ENCODE data around the gene TIA1.
"Not testable (repeated sequence)": the region's sequence is repeated elsewhere in the genome, so short reads cannot be mapped to it uniquely, and the experiment has no call there.

TIA1 gene

DNA sequence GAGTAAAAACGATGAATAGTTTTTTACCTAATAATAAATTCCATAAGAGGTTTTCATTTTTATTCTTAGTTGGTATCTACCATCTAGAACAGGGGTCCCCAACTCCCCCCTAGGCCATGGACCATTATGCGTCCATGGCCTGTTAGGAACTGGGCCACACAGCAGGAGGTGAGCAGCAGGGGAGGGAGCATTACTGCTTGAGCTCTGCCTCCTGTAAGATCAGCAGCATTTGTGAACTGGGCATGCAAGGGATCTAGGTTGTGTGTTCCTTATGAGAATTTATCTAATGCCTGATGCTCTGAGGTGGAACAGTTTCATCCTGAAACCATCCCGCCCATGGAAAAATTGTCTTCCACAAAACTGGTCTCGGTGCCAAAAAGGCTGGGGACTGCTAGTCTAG lies 5.9 kb downstream of the TIA1 start:
- TF ChIP-seq, protein P1, sequence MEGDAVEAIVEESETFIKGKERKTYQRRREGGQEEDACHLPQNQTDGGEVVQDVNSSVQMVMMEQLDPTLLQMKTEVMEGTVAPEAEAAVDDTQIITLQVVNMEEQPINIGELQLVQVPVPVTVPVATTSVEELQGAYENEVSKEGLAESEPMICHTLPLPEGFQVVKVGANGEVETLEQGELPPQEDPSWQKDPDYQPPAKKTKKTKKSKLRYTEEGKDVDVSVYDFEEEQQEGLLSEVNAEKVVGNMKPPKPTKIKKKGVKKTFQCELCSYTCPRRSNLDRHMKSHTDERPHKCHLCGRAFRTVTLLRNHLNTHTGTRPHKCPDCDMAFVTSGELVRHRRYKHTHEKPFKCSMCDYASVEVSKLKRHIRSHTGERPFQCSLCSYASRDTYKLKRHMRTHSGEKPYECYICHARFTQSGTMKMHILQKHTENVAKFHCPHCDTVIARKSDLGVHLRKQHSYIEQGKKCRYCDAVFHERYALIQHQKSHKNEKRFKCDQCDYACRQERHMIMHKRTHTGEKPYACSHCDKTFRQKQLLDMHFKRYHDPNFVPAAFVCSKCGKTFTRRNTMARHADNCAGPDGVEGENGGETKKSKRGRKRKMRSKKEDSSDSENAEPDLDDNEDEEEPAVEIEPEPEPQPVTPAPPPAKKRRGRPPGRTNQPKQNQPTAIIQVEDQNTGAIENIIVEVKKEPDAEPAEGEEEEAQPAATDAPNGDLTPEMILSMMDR (IDR thresholded peaks at IDR 0.05; ENCODE audit: borderline replicate concordance, insufficient read depth, low read depth, low read length) = no peak
- H3K4me3 ChIP-seq (ENCODE audit: low read depth, low read length) = no peak overlapping the region

DNA sequence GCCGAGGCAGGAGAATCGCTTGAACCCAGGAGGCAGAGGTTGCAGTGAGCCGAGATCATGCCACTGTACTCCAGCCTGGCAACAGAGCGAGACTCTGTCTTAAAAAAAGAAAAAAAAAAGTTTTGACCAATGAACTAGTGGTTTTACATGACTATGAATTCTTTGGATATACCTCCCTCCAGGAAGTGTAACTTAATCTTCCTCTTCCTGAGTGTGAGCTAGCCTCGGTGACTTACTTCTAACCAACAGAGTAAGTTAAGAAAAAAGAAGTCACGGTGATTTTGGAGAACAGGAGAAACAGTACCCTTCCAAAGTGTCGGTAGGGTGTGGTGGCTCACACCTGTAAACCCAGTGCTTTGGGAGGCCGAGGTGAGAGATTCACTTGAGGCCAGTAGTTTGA lies 7.1 kb downstream of the TIA1 start:
- no peak overlapping the region for H3K4me3 ChIP-seq (ENCODE audit: low read depth, low read length)
- TF ChIP-seq, protein P1 (IDR thresholded peaks at IDR 0.05; ENCODE audit: borderline replicate concordance, insufficient read depth, low read depth, low read length) = no peak

DNA sequence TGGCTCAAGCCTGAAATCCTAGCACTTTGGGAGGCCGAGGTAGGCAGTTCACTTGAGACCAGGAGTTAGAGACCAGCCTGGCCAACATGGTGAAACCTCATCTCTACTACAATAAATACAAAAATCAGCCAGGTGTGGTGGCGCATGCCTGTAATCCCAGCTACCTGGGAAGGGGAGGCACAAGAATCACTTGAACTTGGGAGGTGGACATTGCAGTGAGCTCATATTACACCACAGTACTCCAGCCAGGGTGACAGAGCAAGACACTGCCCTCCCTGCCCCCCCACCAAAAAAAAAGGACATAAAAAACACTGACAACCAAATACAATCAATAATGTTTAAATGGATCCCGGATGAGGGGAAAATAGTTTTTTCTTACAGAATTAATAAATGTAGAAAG lies 7.8 kb downstream of the TIA1 start:
- TF ChIP-seq, protein P1 (IDR thresholded peaks at IDR 0.05; ENCODE audit: borderline replicate concordance, insufficient read depth, low read depth, low read length) = no peak
- H3K4me3 ChIP-seq (ENCODE audit: low read depth, low read length) = no peak overlapping the region

DNA sequence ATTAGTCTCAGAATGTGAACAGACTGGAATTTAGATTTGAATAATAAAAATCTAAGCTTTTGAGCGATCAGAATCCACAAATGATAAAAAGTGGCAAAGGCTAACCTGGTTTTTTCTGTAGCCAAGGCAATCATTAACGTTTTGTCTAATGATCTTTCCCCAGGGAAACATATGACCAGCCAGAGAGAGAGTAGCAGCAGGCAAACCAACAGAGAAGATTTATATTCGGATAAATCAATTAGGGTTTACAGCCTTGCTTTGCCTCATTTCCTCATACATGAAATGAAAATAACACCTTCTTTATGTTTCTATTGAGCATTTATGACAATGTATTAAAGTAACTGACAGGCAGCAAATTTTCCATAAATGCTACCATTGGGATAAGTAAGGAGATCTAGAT lies 14.5 kb downstream of the TIA1 start:
- H3K4me3 ChIP-seq (ENCODE audit: low read depth, low read length) = no peak overlapping the region
- TF ChIP-seq, protein P1 (IDR thresholded peaks at IDR 0.05; ENCODE audit: borderline replicate concordance, insufficient read depth, low read depth, low read length) = no peak

DNA sequence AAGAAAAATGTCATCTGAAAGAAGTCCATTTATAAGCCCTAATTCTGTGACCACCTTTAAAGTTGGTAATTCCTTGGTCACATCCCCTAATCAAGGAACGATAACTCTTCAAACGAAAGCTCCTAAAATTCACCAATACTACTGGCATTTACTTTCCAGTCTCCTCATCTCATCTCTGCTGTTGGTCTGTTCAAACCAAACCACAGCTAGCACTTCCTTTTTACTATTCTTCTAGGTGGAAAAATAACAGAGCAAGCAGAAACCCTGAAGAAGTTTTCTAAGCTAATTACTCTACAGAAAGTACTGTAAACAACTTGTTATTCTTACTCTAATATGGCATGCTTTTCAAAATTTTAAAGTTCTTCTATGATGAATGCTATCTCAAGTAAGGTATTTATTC lies 21.6 kb downstream of the TIA1 start:
- no peak overlapping the region for H3K4me3 ChIP-seq (ENCODE audit: low read depth, low read length)

DNA sequence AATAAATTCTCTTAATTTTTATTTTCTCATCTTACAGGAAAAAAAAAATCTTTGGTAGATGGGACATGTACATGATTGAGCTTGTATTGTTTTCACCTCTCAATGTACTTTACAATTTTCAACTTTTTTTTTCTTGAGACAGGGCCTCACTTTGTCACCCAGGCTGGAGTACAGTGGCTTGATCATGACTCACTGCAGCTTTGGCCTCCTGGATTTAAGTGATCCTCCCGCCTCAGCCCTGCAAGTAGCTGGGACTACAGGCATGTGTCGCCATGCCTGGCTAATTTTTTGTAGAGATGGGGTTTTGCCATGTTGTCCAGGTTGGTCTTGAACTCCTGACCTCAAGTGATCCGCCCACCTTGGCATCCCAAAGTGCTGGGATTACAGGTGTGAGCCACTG lies 25.1 kb downstream of the TIA1 start:
- H3K4me3 ChIP-seq (ENCODE audit: low read depth, low read length) = not testable (repeated sequence)

More for the DNA sequence above, 21.6 kb downstream of the TIA1 start:
- TF ChIP-seq, protein P1 (IDR thresholded peaks at IDR 0.05; ENCODE audit: borderline replicate concordance, insufficient read depth, low read depth, low read length) = no peak

DNA sequence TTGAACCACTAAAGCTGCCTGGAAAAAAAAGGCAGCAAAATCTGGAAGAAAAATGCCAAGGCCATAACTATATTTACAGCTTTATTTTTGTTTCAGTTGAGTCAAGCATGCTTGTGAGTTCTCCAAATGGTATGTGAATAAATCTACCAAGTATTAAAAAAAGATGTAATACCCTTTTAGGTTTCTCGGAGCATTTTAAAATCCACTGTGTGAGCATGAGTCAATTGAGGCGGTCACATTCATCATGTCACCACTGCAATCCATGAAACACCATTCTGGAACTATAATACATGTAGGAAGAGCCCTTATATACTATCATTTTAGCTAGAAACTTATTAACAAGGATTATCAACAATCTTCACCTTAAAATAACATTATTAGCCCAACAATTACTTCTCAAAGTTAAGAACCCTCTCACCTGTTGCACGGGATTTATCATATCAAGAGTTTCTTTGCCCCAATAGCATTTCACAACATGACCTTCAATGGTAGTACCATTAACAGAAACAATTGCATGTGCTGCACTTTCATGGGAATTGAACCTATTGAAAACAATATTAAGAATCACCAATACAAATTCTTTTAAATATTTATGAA lies 33.4 kb downstream of the TIA1 start:
- H3K4me3 ChIP-seq (ENCODE audit: low read depth, low read length) = no peak overlapping the region
- TF ChIP-seq, protein P1 (IDR thresholded peaks at IDR 0.05; ENCODE audit: borderline replicate concordance, insufficient read depth, low read depth, low read length) = no peak

DNA sequence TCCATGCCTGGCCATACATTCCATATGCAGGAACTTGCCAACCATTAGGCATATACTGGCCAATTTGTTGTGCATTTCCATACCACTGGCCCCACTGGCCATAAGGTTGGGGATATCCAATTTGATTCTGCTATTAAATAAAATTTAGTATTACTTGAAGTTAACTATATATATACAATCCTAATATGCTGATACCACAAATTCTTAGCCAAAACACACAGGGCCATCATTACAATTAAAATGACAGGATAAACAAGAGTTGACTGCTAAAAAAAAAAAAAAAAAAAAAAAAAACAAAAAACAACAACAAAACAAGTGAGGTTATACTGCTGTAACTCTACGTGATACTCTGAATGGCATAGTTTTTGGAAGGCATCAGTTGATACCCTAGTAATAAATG lies 34.1 kb downstream of the TIA1 start:
- TF ChIP-seq, protein P1 (IDR thresholded peaks at IDR 0.05; ENCODE audit: borderline replicate concordance, insufficient read depth, low read depth, low read length) = no peak
- H3K4me3 ChIP-seq (ENCODE audit: low read depth, low read length) = no peak overlapping the region

Measured in GM12875 (cell line).